Upper lobe of left lung (tissue), 4 donors: ENCODE data around the gene AKR7A2.

Experiments used
- CTCF ChIP-seq, 6 experiments: fragments of 450-650 bp in 4 of 6; fragments of 200-600 bp in 2 of 6; sonication (generic) in 2 of 6; IDR thresholded peaks; one replicate each; pipeline ENCODE4 v1.5.1; 2016 to 2019; ENCODE audit warnings: antibody characterized with exemption in 6 of 6
- EP300 ChIP-seq, 4 donors: sonication (generic); formaldehyde crosslinking; IDR thresholded peaks; one replicate each; pipeline ENCODE4 v1.5.1; 2017; ENCODE audit warnings: antibody characterized with exemption in 4 of 4, control low read depth in 2 of 4
- POLR2A ChIP-seq, 4 donors: fragments of 450-650 bp; IDR thresholded peaks; one replicate each; pipeline ENCODE4 v1.5.1; 2016 to 2017; ENCODE audit warnings: antibody characterized with exemption in 4 of 4, mild to moderate bottlenecking in 2 of 4
- POLR2AphosphoS5 ChIP-seq, 2 donors: sonication (generic); formaldehyde crosslinking; IDR thresholded peaks; one replicate each; pipeline ENCODE4 v1.5.1; 2017; ENCODE audit warnings: antibody characterized with exemption in 2 of 2

GRCh38 chr1:19274636-19275035 is 37.3 kb downstream of the AKR7A2 start:
- TF ChIP-seq CTCF (IDR thresholded peaks at IDR 0.05) = no peak
- no peak for TF ChIP-seq POLR2A (IDR thresholded peaks at IDR 0.05)
- TF ChIP-seq POLR2AphosphoS5 (IDR thresholded peaks at IDR 0.05) = no peak
- no peak for TF ChIP-seq EP300 (IDR thresholded peaks at IDR 0.05)
